BJ (cell line): ENCODE results near the gene MICAL3. TPM values are rescaled to one million over a fixed set of nuclear protein-coding genes. Genes with fewer than 3 reads are reported as not detected.
A peak's percentile ranks its signal among the peaks of the same experiment; 100 is the strongest.
"Not testable (repeated sequence)": the region's sequence is repeated elsewhere in the genome, so short reads cannot be mapped to it uniquely, and the experiment has no call there.

Experiments
- CTCF ChIA-PET: fragments of 350-600 bp; formaldehyde crosslinking; extraction: SDS; loops from one replicate; lab custom pipeline; 2021; ENCODE audit warnings: antibody characterized with exemption, inconsistent platforms; lab: Yijun Ruan, JAX
- POLR2A ChIA-PET: fragments of 300-600 bp; sonication (Branson Sonifier 250); formaldehyde crosslinking; extraction: SDS; loops from one replicate; lab custom pipeline; 2021; ENCODE audit warnings: antibody characterized with exemption; lab: Charles Lee
- DNase-seq: peaks from one replicate; pipeline ENCODE4 v3.0.0-alpha.2; 2011; ENCODE audit warnings: low read depth
- H3K27me3 ChIP-seq: 2 replicates; pipeline ENCODE4 v1.6.0; 2011; ENCODE audit warnings: low read length; ENCODE audit not compliant: control insufficient read depth, insufficient read depth
- H3K36me3 ChIP-seq: 2 replicates; pipeline ENCODE4 v1.5.1; 2011; ENCODE audit warnings: low read length; ENCODE audit not compliant: control insufficient read depth, insufficient read depth
- H3K4me3 ChIP-seq: 2 replicates; pipeline ENCODE4 v1.5.1; 2011; ENCODE audit warnings: low read depth, mild to moderate bottlenecking, control low read depth, low read length
- polyA minus RNA-seq: library from RNA; depleted of rRNA, polyadenylated mRNA; stranded (reverse); fragments of >200 nt; gene quantifications from 2 replicates; pipeline ENCODE4 v1.2.3, GENCODE V29; 2011; rRNA and poly(A)+ RNA removed
- polyA plus RNA-seq: library from polyadenylated mRNA; depleted of rRNA; stranded (reverse); fragments of >200 nt; gene quantifications from 2 replicates; pipeline ENCODE4 v1.2.3, GENCODE V29; 2011; rRNA removed
- TF ChIP-seq, protein P1 (sequence below): IDR thresholded peaks from 2 replicates; pipeline ENCODE4 v1.5.1; 2011; ENCODE audit warnings: low read depth, mild to moderate bottlenecking, control low read depth, inconsistent platforms, low read length, moderate library complexity; ENCODE audit not compliant: insufficient read depth

MICAL3 gene, protein sequence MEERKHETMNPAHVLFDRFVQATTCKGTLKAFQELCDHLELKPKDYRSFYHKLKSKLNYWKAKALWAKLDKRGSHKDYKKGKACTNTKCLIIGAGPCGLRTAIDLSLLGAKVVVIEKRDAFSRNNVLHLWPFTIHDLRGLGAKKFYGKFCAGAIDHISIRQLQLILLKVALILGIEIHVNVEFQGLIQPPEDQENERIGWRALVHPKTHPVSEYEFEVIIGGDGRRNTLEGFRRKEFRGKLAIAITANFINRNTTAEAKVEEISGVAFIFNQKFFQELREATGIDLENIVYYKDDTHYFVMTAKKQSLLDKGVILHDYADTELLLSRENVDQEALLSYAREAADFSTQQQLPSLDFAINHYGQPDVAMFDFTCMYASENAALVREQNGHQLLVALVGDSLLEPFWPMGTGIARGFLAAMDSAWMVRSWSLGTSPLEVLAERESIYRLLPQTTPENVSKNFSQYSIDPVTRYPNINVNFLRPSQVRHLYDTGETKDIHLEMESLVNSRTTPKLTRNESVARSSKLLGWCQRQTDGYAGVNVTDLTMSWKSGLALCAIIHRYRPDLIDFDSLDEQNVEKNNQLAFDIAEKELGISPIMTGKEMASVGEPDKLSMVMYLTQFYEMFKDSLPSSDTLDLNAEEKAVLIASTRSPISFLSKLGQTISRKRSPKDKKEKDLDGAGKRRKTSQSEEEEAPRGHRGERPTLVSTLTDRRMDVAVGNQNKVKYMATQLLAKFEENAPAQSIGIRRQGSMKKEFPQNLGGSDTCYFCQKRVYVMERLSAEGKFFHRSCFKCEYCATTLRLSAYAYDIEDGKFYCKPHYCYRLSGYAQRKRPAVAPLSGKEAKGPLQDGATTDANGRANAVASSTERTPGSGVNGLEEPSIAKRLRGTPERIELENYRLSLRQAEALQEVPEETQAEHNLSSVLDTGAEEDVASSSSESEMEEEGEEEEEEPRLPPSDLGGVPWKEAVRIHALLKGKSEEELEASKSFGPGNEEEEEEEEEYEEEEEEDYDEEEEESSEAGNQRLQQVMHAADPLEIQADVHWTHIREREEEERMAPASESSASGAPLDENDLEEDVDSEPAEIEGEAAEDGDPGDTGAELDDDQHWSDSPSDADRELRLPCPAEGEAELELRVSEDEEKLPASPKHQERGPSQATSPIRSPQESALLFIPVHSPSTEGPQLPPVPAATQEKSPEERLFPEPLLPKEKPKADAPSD (N-terminal part only)
- polyA plus RNA-seq (13.4 and 16.4 TPM in 2 replicates), polyA minus RNA-seq (18.9 and 20.1 TPM in 2 replicates)

GRCh38 chr22:18024276-18024939 is at the start of gene MICAL3:
Gene MICAL3, minus strand, starts transcription at chr22:18024561. Its CDS starts 117,749 bp downstream, at chr22:17906812.
- ChIA-PET CTCF (interaction anchor here (0.5 to 4.8 kb wide), 18 partner anchors 9 to 466 kb away, joined by 3 to 19 read pairs (median 4); partner anchors contain the start of gene PEX26), POLR2A (no interaction called here)
- TF ChIP-seq, protein P1, sequence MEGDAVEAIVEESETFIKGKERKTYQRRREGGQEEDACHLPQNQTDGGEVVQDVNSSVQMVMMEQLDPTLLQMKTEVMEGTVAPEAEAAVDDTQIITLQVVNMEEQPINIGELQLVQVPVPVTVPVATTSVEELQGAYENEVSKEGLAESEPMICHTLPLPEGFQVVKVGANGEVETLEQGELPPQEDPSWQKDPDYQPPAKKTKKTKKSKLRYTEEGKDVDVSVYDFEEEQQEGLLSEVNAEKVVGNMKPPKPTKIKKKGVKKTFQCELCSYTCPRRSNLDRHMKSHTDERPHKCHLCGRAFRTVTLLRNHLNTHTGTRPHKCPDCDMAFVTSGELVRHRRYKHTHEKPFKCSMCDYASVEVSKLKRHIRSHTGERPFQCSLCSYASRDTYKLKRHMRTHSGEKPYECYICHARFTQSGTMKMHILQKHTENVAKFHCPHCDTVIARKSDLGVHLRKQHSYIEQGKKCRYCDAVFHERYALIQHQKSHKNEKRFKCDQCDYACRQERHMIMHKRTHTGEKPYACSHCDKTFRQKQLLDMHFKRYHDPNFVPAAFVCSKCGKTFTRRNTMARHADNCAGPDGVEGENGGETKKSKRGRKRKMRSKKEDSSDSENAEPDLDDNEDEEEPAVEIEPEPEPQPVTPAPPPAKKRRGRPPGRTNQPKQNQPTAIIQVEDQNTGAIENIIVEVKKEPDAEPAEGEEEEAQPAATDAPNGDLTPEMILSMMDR = peak; percentile 61
- no peaks in the 10 kb centered on the region for H3K36me3 ChIP-seq
- peak within 1 kb of the TSS; percentile 67 for H3K4me3 ChIP-seq
- no peaks in the 10 kb centered on the region for H3K27me3 ChIP-seq
- DNase-seq = no peak

- H3K4me3 ChIP-seq, POLR2A ChIA-PET, DNase-seq, H3K36me3 ChIP-seq, H3K27me3 ChIP-seq: not testable (repeated sequence)
- CTCF ChIA-PET = interaction anchor here (1.0 to 7.3 kb wide), 4 partner anchors 49 to 241 kb away, joined by 3 to 172 read pairs (median 26); no protein-coding TSS in a partner anchor
Observed at GRCh38 chr22:18073927-18074326, 49.6 kb upstream of the MICAL3 start.

GRCh38 chr22:18073467-18073866 is 49.1 kb upstream of the MICAL3 start:
- Histone ChIP-seq H3K36me3 (no peaks in the 10 kb centered on the region), H3K27me3 (no peaks in the 10 kb centered on the region), H3K4me3 (no peak overlapping the region)
- no peak for DNase-seq
- TF ChIP-seq, protein P1 = no peak
- POLR2A ChIA-PET = no interaction called here
- CTCF ChIA-PET = interaction anchor here (1.1 to 7.3 kb wide), 4 partner anchors 22 to 241 kb away, joined by 3 to 172 read pairs (median 26); no protein-coding TSS in a partner anchor

GRCh38 chr22:18071968-18072310 is 47.6 kb upstream of the MICAL3 start:
- CTCF ChIA-PET = interaction anchor here (0.7 to 7.3 kb wide), 7 partner anchors 9 to 239 kb away, joined by 3 to 172 read pairs (median 3); no protein-coding TSS in a partner anchor
- Histone ChIP-seq H3K27me3 (no peaks in the 10 kb centered on the region), H3K4me3 (no peak overlapping the region), H3K36me3 (no peaks in the 10 kb centered on the region)
- TF ChIP-seq, protein P1 = no peak
- DNase-seq = no peak
- POLR2A ChIA-PET = no interaction called here

GRCh38 chr22:18071307-18071967 is 47.1 kb upstream of the MICAL3 start:
- H3K27me3 ChIP-seq, DNase-seq, POLR2A ChIA-PET, H3K36me3 ChIP-seq, H3K4me3 ChIP-seq: not testable (repeated sequence)
- CTCF ChIA-PET = interaction anchor here (0.7 to 7.3 kb wide), 6 partner anchors 9 to 239 kb away, joined by 3 to 172 read pairs (median 4); no protein-coding TSS in a partner anchor
